ENCODE results near the gene MFSD6L.

GRCh38 chr17:8829036-8829941, 30.1 kb upstream of the MFSD6L start:
- TF ChIP-seq EZH2 (IDR thresholded peaks at IDR 0.05; ENCODE audit: insufficient read depth, poor library complexity, severe bottlenecking): no peak
- no peak for TF ChIP-seq EZH2phosphoT487 (IDR thresholded peaks at IDR 0.05; ENCODE audit: insufficient read depth, low read depth)

All from GM23248 (cell line).